Stimulated activated naive CD4-positive, alpha-beta T cell (primary cell): ENCODE measurements around the gene AKT3.

Source experiments
- DNase-seq, 6 experiments: peaks; one replicate each; lab custom pipeline; 2025; lab: John Stamatoyannopoulos, UW

The AKT3 gene

GRCh38 chr1:243488459-243489157, 361.4 kb downstream of the AKT3 start:
- no peak for DNase-seq

GRCh38 chr1:243487649-243488227, 362.3 kb downstream of the AKT3 start:
- DNase-seq, result no peak

GRCh38 chr1:243487036-243487648, 362.9 kb downstream of the AKT3 start:
- no peak for DNase-seq

GRCh38 chr1:243483952-243484351, 366.1 kb downstream of the AKT3 start:
- DNase-seq, result no peak

- peak in 1 of 6 experiments; percentile 31 for DNase-seq
Measured at GRCh38 chr1:243483071-243483771, 366.8 kb downstream of the AKT3 start.

- peak in 1 of 6 experiments; percentile 31 for DNase-seq
Measured at GRCh38 chr1:243482141-243483022, 367.7 kb downstream of the AKT3 start.

GRCh38 chr1:243481101-243481500, 368.9 kb downstream of the AKT3 start:
- DNase-seq, result no peak

- DNase-seq, result no peak
Measured at GRCh38 chr1:243477731-243478290, 372.2 kb downstream of the AKT3 start.

GRCh38 chr1:243475966-243476365, 374.1 kb downstream of the AKT3 start:
- no peak for DNase-seq

GRCh38 chr1:243474906-243475305, 375.1 kb downstream of the AKT3 start:
- no peak for DNase-seq

- no peak for DNase-seq
Measured at GRCh38 chr1:243474136-243474881, 375.7 kb downstream of the AKT3 start.

- DNase-seq, result no peak
Measured at GRCh38 chr1:243473227-243474135, 376.6 kb downstream of the AKT3 start.

GRCh38 chr1:243471754-243472745, 378.0 kb downstream of the AKT3 start:
- no peak for DNase-seq

GRCh38 chr1:243471026-243471685, 378.9 kb downstream of the AKT3 start:
- no peak for DNase-seq

GRCh38 chr1:243470502-243470901, 379.5 kb downstream of the AKT3 start:
- DNase-seq, result no peak

- DNase-seq, result no peak
Measured at GRCh38 chr1:243469497-243469896, 380.5 kb downstream of the AKT3 start.

GRCh38 chr1:243465738-243466137, 384.3 kb downstream of the AKT3 start:
- DNase-seq, result no peak

- DNase-seq, result no peak
Measured at GRCh38 chr1:243465081-243465480, 385.0 kb downstream of the AKT3 start.
